ENCODE measurements around the gene TMEM231. TPM values are rescaled to one million over a fixed set of nuclear protein-coding genes. Genes with fewer than 3 reads are reported as not detected.

Gene TMEM231
- total and polyA plus RNA-seq, 2 of the 8 experiments (the other 6 are each of a cell fraction or from before 2014, with no cell fraction given) = 8.3 to 26.7 TPM

DNA sequence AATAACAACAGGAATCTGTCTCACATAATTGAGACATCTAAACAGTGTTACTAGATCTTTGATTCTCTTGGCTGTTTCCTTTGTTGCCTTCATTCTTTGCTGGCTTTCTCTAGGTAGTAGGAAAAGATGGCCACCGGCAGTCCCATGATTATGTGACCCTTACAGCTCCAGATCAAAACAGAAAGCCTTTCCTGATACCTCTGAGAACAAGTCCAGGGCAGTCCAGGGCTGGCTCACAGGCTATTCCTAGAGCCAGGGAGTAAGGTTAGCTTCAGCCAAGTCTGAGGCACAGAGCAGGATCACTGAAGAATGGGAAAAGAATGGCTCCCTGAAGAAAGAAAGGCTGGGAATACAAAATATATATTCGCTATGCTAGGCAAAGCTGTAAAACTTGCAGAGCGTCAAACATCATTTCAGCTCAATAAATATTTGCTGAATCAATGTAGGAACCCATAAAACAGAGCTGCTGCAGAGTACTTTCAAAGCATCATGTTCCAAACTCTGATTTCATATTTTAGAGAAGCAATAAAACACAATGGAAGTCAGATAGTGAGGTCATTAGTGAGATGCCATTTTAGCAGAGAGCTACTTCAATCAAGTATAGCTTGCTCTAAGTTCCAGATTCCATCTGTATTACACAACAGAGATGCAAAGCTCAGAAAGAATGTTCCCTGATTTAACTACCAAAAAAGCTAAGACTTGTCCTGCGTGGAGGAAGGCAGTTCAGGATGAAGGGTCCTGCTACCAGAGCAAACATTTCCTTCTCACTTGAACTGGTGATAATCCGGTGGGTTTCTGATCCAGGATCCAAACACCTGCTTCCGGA is 43.6 kb upstream of the TMEM231 start:
- Histone ChIP-seq H2BK120ac (replicated peaks; ENCODE audit: low read depth, low read length) (no peak overlapping the region), H3K18ac (ENCODE audit: extremely low read depth, low read length) (no peak overlapping the region), H3K56ac (replicated peaks; ENCODE audit: insufficient read length, low read depth, low read length) (no peak overlapping the region), H4K5ac (ENCODE audit: insufficient read length, low read depth, low read length) (no peak overlapping the region), H3K79me1 (ENCODE audit: low read depth, low read length) (no peaks in the 10 kb centered on the region), H2AK5ac (ENCODE audit: low read depth, low read length) (no peak overlapping the region), H2AFZ (ENCODE audit: low read length) (no peak overlapping the region), H3K23me2 (ENCODE audit: low read depth, low read length) (no peaks in the 10 kb centered on the region), H4K91ac (replicated peaks; ENCODE audit: insufficient read length, low read length) (no peak overlapping the region), H3K27ac (ENCODE audit: low read depth, low read length) (no peak overlapping the region), H3K4me1 (replicated peaks in 1 of 4; ENCODE audit: control insufficient read depth in 3 of 4, insufficient read depth in 4 of 4, low read length in 3 of 4) (peaks cover 0 to under 1% (median 0%) of the 10 kb centered on the region in 4 experiments; a peak in 1 of 7 replicates), H3K36me3 (ENCODE audit: control insufficient read depth in 2 of 4, insufficient read depth in 4 of 4, low read length in 3 of 4) (peaks cover 14 to 58% (median 36%) of the 10 kb centered on the region in 4 experiments; a peak in 7 of 8 replicates), H2BK20ac (ENCODE audit: low read length) (no peak overlapping the region), H3K27me3 (replicated peaks in 1 of 4; ENCODE audit: control insufficient read depth in 3 of 4, extremely low read depth in 1 of 4, insufficient read depth in 3 of 4, low read length in 3 of 4) (no peaks in the 10 kb centered on the region), H4K8ac (ENCODE audit: extremely low read depth, insufficient read depth, low read length) (no peak overlapping the region), H4K20me1 (replicated peaks in 1 of 2; ENCODE audit: control insufficient read depth in 1 of 2, insufficient read depth in 2 of 2, low read length in 2 of 2) (no peaks in the 10 kb centered on the region), H3K4me2 (ENCODE audit: insufficient read depth in 1 of 2, low read depth in 2 of 2, low read length in 2 of 2) (no peak overlapping the region), H3K14ac (ENCODE audit: insufficient read length) (no peak overlapping the region), H3K4me3 (ENCODE audit: extremely low read depth in 1 of 4, insufficient read depth in 2 of 4, low read depth in 3 of 4, low read length in 4 of 4) (no peak overlapping the region), H2BK12ac (ENCODE audit: low read depth, low read length) (no peak overlapping the region), H2BK15ac (ENCODE audit: low read length) (no peak overlapping the region), H3K79me2 (ENCODE audit: control insufficient read depth in 1 of 2, insufficient read depth in 2 of 2, low read length in 2 of 2) (no peaks in the 10 kb centered on the region), H3K4ac (replicated peaks; ENCODE audit: insufficient read length, low read depth, low read length) (no peak overlapping the region), H3K9ac (replicated peaks in 1 of 4; ENCODE audit: extremely low read depth in 1 of 4, low read depth in 3 of 4, low read length in 3 of 4) (no peak overlapping the region), H2BK5ac (ENCODE audit: low read depth, low read length) (no peak overlapping the region), H3K23ac (ENCODE audit: insufficient read length) (no peak overlapping the region), H3K9me3 (ENCODE audit: insufficient read depth in 2 of 2, low read depth in 1 of 2, low read length in 1 of 2) (peaks cover 5 to 11% of the 10 kb centered on the region in 2 experiments; a peak in 3 of 4 replicates)
- 91% methylated on average over 6 of the region's 6 CpGs; no CpG with 5 or more reads in 1 of the 2 experiments for WGBS, 2 experiments (ENCODE audit: extremely low coverage in 1 of 2, insufficient coverage in 1 of 2, insufficient read length in 1 of 2, insufficient replicate concordance in 2 of 2, low coverage in 1 of 2, low lambda C conversion rate in 2 of 2, missing lambda C conversion rate in 1 of 2)
- TF ChIP-seq RNF2 (IDR thresholded peaks at IDR 0.05; ENCODE audit: borderline replicate concordance, low read depth, low read length, missing control alignments, poor library complexity, severe bottlenecking) = no peak
- ChIA-PET CTCF (ENCODE audit: partially characterized antibody) (interaction anchor here (0.5 to 1.5 kb wide), 6 partner anchors 8 to 103 kb away, joined by 3 to 6 read pairs (median 3); partner anchors contain the start of gene ADAT1), POLR2A (ENCODE audit: partially characterized antibody) (interaction anchor here (1.0 to 2.9 kb wide), 3 partner anchors 9 to 23 kb away, joined by 3 to 9 read pairs (median 4); partner anchors contain the start of gene ADAT1)
- no peak for DNase-seq (ENCODE audit: low read depth in 1 of 2, low spot score in 2 of 2)
- FAIRE-seq = no peak
